MG63 (cell line): ENCODE data around the gene S1PR2. TPM values are rescaled to one million over a fixed set of nuclear protein-coding genes. Genes with fewer than 3 reads are reported as not detected.
"Not testable (repeated sequence)": the region's sequence is repeated elsewhere in the genome, so short reads cannot be mapped to it uniquely, and the experiment has no call there.

Source experiments
- DNase-seq: peaks from one replicate; pipeline ENCODE4 v3.0.0-alpha.2; 2020
- H3K27me3 ChIP-seq: fragments of 250-450 bp; sonication (Bioruptor Pico); 2 replicates; pipeline ENCODE4 v1.5.1; 2020; ENCODE audit warnings: mild to moderate bottlenecking, moderate library complexity
- H3K36me3 ChIP-seq: fragments of 250-450 bp; sonication (Bioruptor Pico); 2 replicates; pipeline ENCODE4 v1.5.1; 2020; ENCODE audit warnings: mild to moderate bottlenecking, moderate library complexity
- H3K4me3 ChIP-seq: fragments of 250-450 bp; sonication (Bioruptor Pico); 2 replicates; pipeline ENCODE4 v1.5.1; 2020; ENCODE audit warnings: mild to moderate bottlenecking, moderate library complexity
- H3K9me3 ChIP-seq: fragments of 250-450 bp; sonication (Bioruptor Pico); 2 replicates; pipeline ENCODE4 v1.5.1; 2020; ENCODE audit warnings: mild to moderate bottlenecking, moderate library complexity
- total RNA-seq: library from RNA; depleted of rRNA; stranded (reverse); fragments of >200 nt; shearing (Covaris generic); gene quantifications from 2 replicates; pipeline ENCODE4 v1.2.3, GENCODE V29; 2014; ENCODE audit warnings: low replicate concordance; rRNA removed

S1PR2 gene
- total RNA-seq, 1 experiment from 2014 or later = 14.6 TPM

- Histone ChIP-seq H3K9me3 (no peaks in the 10 kb centered on the region), H3K27me3 (no peaks in the 10 kb centered on the region; the same call in 1 of the 2 replicates), H3K4me3 (no peak overlapping the region), H3K36me3 (peaks cover 98% of the 10 kb centered on the region)
- DNase-seq = no peak
Measured at GRCh38 chr19:10183926-10184325, 47.2 kb downstream of the S1PR2 start.

- no peak overlapping the region for H3K4me3 ChIP-seq
- peaks cover 98% of the 10 kb centered on the region for H3K36me3 ChIP-seq
- no peaks in the 10 kb centered on the region; the same call in 1 of the 2 replicates for H3K27me3 ChIP-seq
- H3K9me3 ChIP-seq = no peaks in the 10 kb centered on the region
- no peak for DNase-seq
Measured at GRCh38 chr19:10182847-10183246, 48.3 kb downstream of the S1PR2 start.

- peaks cover 98% of the 10 kb centered on the region for H3K36me3 ChIP-seq
- DNase-seq = no peak
- H3K4me3 ChIP-seq = no peak overlapping the region
- no peaks in the 10 kb centered on the region; the same call in 1 of the 2 replicates for H3K27me3 ChIP-seq
- no peaks in the 10 kb centered on the region for H3K9me3 ChIP-seq
Measured at GRCh38 chr19:10182076-10182475, 49.1 kb downstream of the S1PR2 start.

- H3K4me3 ChIP-seq = no peak overlapping the region
- peaks cover 98% of the 10 kb centered on the region for H3K36me3 ChIP-seq
- no peaks in the 10 kb centered on the region for H3K9me3 ChIP-seq
- no peaks in the 10 kb centered on the region for H3K27me3 ChIP-seq
- DNase-seq = no peak
Measured at GRCh38 chr19:10180459-10180858, 50.7 kb downstream of the S1PR2 start.

- not testable (repeated sequence) for DNase-seq, H3K9me3 ChIP-seq, H3K27me3 ChIP-seq, H3K4me3 ChIP-seq
- peaks cover 98% of the 10 kb centered on the region for H3K36me3 ChIP-seq
Measured at GRCh38 chr19:10180024-10180423, 51.1 kb downstream of the S1PR2 start.

- Histone ChIP-seq H3K4me3 (no peak overlapping the region), H3K9me3 (no peaks in the 10 kb centered on the region), H3K36me3 (peaks cover 99% of the 10 kb centered on the region), H3K27me3 (no peaks in the 10 kb centered on the region)
- peak; percentile 83 for DNase-seq
Measured at GRCh38 chr19:10173527-10173926, 57.6 kb downstream of the S1PR2 start.

Other genes starting within 250 kb of the S1PR2 start
- 2.4 and 3.1 TPM in 2 replicates for gene COL5A3, start 220.8 kb downstream of the S1PR2 start, total RNA-seq
- not detected in 2 replicates for gene RDH8, start 217.8 kb downstream of the S1PR2 start, total RNA-seq
- 22.5 and 28.9 TPM in 2 replicates for gene SHFL, start 145.0 kb downstream of the S1PR2 start, total RNA-seq
- gene ANGPTL6, start 128.7 kb downstream of the S1PR2 start, total RNA-seq = not detected in 2 replicates
- 128 and 155 TPM in 2 replicates for gene PPAN, start 125.0 kb downstream of the S1PR2 start, total RNA-seq
- gene P2RY11, start 119.6 kb downstream of the S1PR2 start, total RNA-seq = 2.0 and 5.9 TPM in 2 replicates
- 677 and 743 TPM in 2 replicates for gene EIF3G, start 111.4 kb downstream of the S1PR2 start, total RNA-seq
- 73.4 and 138 TPM in 2 replicates for gene DNMT1, start 36.4 kb downstream of the S1PR2 start, total RNA-seq
- gene MRPL4, start 20.9 kb upstream of the S1PR2 start, total RNA-seq = 188 and 218 TPM in 2 replicates
- gene ICAM1, start 39.8 kb upstream of the S1PR2 start, total RNA-seq = 3.8 and 5.1 TPM in 2 replicates
- gene ICAM4, start 55.6 kb upstream of the S1PR2 start, total RNA-seq = not detected in 2 replicates
- gene ICAM5, start 58.6 kb upstream of the S1PR2 start, total RNA-seq = not detected in 2 replicates
- 0.43 TPM in 1 of 2 replicates, not detected in the other for gene ZGLP1, start 78.5 kb upstream of the S1PR2 start, total RNA-seq
- 30.8 and 43.8 TPM in 2 replicates for gene FDX2, start 84.7 kb upstream of the S1PR2 start, total RNA-seq
- gene RAVER1, start 102.2 kb upstream of the S1PR2 start, total RNA-seq = 21.0 and 30.3 TPM in 2 replicates
- gene ICAM3, start 108.3 kb upstream of the S1PR2 start, total RNA-seq = 20.4 and 31.7 TPM in 2 replicates
- 87.9 and 124 TPM in 2 replicates for gene TYK2, start 149.2 kb upstream of the S1PR2 start, total RNA-seq
- 485 and 519 TPM in 2 replicates for gene CDC37, start 172.2 kb upstream of the S1PR2 start, total RNA-seq
- gene PDE4A, start 189.2 kb upstream of the S1PR2 start, total RNA-seq = 3.1 and 5.5 TPM in 2 replicates